ENCODE data around the gene FFAR4.
A peak's percentile ranks its signal among the peaks of the same experiment; 100 is the strongest.

FFAR4 gene

GRCh38 chr10:93554760-93555432 lies 11.6 kb upstream of the FFAR4 start:
- no peak for DNase-seq (ENCODE audit: low read depth)
- TF ChIP-seq CTCF (conservative IDR thresholded peaks at IDR 0.05; ENCODE audit: low read depth, low read length), result peak; percentile 85

DNA sequence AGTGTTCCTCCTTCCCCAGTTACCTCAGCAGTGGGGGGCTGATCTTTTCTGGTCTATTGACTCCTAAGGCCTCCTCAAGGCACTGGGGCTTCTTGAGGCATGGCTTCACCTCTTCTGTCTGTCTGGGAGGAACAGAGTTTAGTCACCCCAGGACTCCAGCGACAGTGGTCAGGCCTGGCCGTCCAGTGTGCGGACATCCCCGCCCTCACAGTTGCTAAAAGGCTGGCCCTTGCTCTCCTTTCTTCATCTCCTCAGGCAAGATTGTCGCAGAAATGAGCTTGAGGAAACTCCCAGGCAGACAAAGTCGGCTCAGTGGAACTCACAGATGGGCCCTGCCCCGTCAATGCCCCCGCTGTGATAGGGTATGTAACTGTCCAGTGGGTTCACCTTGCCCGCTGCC lies 7.0 kb upstream of the FFAR4 start:
- TF ChIP-seq CTCF (conservative IDR thresholded peaks at IDR 0.05; ENCODE audit: low read depth, low read length), result no peak
- no peak overlapping the region for H3K4me3 ChIP-seq (ENCODE audit: low read length)

More at GRCh38 chr10:93554760-93555432, 11.6 kb upstream of the FFAR4 start:
- H3K4me3 ChIP-seq (ENCODE audit: low read length), result no peak overlapping the region

GRCh38 chr10:93560541-93560940 lies 5.9 kb upstream of the FFAR4 start:
- DNase-seq (ENCODE audit: low read depth), result no peak
- TF ChIP-seq CTCF (conservative IDR thresholded peaks at IDR 0.05; ENCODE audit: low read depth, low read length), result no peak

More for the DNA sequence above, 7.0 kb upstream of the FFAR4 start:
- no peak for DNase-seq (ENCODE audit: low read depth)

DNA sequence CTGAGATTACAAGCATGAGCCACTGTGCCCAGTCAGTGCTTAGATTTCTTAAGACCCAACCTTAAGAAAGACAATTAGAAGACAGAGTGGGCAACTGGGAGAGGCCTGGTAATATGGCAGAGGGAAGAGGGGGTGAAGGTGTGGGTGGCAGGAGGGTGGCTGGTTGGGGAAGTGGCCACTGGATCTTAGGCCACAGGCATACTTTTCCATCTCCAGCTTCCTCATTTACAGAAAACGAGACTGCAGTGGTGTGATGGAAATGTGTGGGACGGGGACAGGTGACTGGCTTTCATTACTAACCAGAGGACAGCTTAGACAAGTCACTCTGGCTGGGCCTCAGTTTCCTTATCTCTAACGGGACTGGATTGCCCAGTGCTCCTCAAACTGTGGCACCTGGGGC lies 1.0 kb upstream of the FFAR4 start:
- no peak for TF ChIP-seq CTCF (conservative IDR thresholded peaks at IDR 0.05; ENCODE audit: low read depth, low read length)
- DNase-seq (ENCODE audit: low read depth), result no peak
- H3K4me3 ChIP-seq (ENCODE audit: low read length), result no peak overlapping the region

More at GRCh38 chr10:93560541-93560940, 5.9 kb upstream of the FFAR4 start:
- H3K4me3 ChIP-seq (ENCODE audit: low read length), result no peak overlapping the region

DNA sequence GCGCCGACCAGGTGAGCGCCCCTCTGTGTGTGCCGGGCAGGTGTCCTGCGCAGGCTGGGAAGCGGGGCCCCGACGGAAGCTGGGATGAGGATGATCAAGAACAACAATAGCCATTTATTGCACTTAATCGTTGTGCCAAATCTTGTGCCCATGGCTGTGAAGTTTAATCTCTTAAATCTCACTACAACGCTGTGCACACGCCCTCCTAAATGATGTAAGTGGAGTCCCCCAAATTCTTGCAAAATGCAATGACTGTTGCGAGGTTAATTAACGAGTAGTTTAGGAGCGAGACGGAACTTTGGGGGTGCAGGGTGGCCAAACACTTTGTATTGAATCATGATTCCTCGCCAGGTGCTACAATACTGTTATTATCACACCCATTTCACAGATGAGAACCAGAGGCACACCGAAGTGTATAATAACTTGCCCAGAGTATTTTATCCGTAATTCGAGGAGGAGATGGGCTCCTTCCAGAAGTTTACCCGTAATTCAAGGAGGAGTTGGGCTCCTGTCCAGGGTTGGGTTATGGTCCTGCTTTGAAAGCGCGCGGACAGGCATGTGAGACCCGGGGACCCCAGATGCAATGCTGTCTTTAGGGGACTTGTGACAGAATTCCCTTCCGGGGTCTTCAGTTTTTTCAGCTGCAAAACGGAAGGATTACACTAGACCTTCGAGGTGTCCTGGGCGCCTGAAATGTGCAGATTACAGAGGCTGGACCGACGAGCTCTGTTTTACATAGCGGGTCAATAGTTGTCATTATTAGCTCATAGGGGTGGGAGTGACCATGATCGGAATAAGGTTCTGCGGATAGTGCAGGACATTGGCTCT lies 1.0 kb downstream of the FFAR4 start:
- TF ChIP-seq CTCF (conservative IDR thresholded peaks at IDR 0.05; ENCODE audit: low read depth, low read length), result no peak
- H3K4me3 ChIP-seq (ENCODE audit: low read length), result no peak overlapping the region
- no peak for DNase-seq (ENCODE audit: low read depth)

- TF ChIP-seq CTCF (conservative IDR thresholded peaks at IDR 0.05; ENCODE audit: low read depth, low read length), result no peak
- no peak for DNase-seq (ENCODE audit: low read depth)
- H3K4me3 ChIP-seq (ENCODE audit: low read length), result no peak overlapping the region
Observed at GRCh38 chr10:93568105-93568390, 1.6 kb downstream of the FFAR4 start.

- no peak overlapping the region for H3K4me3 ChIP-seq (ENCODE audit: low read length)
- no peak for DNase-seq (ENCODE audit: low read depth)
- TF ChIP-seq CTCF (conservative IDR thresholded peaks at IDR 0.05; ENCODE audit: low read depth, low read length), result no peak
Observed at GRCh38 chr10:93570383-93570782, 3.9 kb downstream of the FFAR4 start.

Measured in retinal pigment epithelial cell (primary cell).